GM19238 (cell line): ENCODE results near the gene CTNNA3.

Experiments
- DNase-seq: peaks from one replicate; pipeline ENCODE4 v3.0.0; 2011; ENCODE audit warnings: low spot score; ENCODE audit not compliant: insufficient read length

CTNNA3 gene

GRCh38 chr10:66940965-66941364 lies 755.0 kb downstream of the CTNNA3 start:
- no peak for DNase-seq

- no peak for DNase-seq
Measured at GRCh38 chr10:66934711-66935110, 761.3 kb downstream of the CTNNA3 start.

GRCh38 chr10:66931949-66932343 lies 764.0 kb downstream of the CTNNA3 start:
- DNase-seq = no peak

- DNase-seq = no peak
Measured at GRCh38 chr10:66931340-66931948, 764.6 kb downstream of the CTNNA3 start.

GRCh38 chr10:66929375-66929774 lies 766.6 kb downstream of the CTNNA3 start:
- no peak for DNase-seq

- DNase-seq = no peak
Measured at GRCh38 chr10:66928776-66929175, 767.2 kb downstream of the CTNNA3 start.

- DNase-seq = no peak
Measured at GRCh38 chr10:66927971-66928770, 767.8 kb downstream of the CTNNA3 start.

- DNase-seq = no peak
Measured at GRCh38 chr10:66927251-66927935, 768.6 kb downstream of the CTNNA3 start.

GRCh38 chr10:66926841-66927240 lies 769.2 kb downstream of the CTNNA3 start:
- no peak for DNase-seq

GRCh38 chr10:66925896-66926715 lies 769.9 kb downstream of the CTNNA3 start, which contains the start of gene LRRTM3:
TSS of gene LRRTM3 (plus strand) at chr10:66926036.
- peak; percentile 32 for DNase-seq

GRCh38 chr10:66925373-66925772 lies 770.6 kb downstream of the CTNNA3 start:
- no peak for DNase-seq

- no peak for DNase-seq
Measured at GRCh38 chr10:66924674-66925345, 771.2 kb downstream of the CTNNA3 start.

- DNase-seq = no peak
Measured at GRCh38 chr10:66919248-66919647, 776.7 kb downstream of the CTNNA3 start.

GRCh38 chr10:66917104-66917503 lies 778.9 kb downstream of the CTNNA3 start:
- no peak for DNase-seq

- DNase-seq = no peak
Measured at GRCh38 chr10:66916030-66916429, 780.0 kb downstream of the CTNNA3 start.

- DNase-seq = no peak
Measured at GRCh38 chr10:66910671-66911070, 785.3 kb downstream of the CTNNA3 start.

GRCh38 chr10:66892871-66893270 lies 803.1 kb downstream of the CTNNA3 start:
- DNase-seq = no peak

- no peak for DNase-seq
Measured at GRCh38 chr10:66888237-66888636, 807.8 kb downstream of the CTNNA3 start.

GRCh38 chr10:66886848-66887247 lies 809.1 kb downstream of the CTNNA3 start:
- no peak for DNase-seq

GRCh38 chr10:66882271-66882670 lies 813.7 kb downstream of the CTNNA3 start:
- DNase-seq = no peak

GRCh38 chr10:66881814-66882213 lies 814.2 kb downstream of the CTNNA3 start:
- no peak for DNase-seq
